Upper lobe of left lung (tissue), 6 donors: ENCODE data around the gene FCHO1. TPM values are rescaled to one million over a fixed set of nuclear protein-coding genes. Genes with fewer than 3 reads are reported as not detected.

Experiments used
- ATAC-seq, 2 donors: fragments of 200-7000 bp; cut with Tn5 transposase; one replicate each; pipeline ENCODE4 v1.9.1; 2022; ENCODE audit warnings: mild to moderate bottlenecking in 2 of 2, moderate library complexity in 2 of 2; ENCODE audit not compliant: low FRiP score in 2 of 2
- DNase-seq, 2 donors: peaks; one replicate each; pipeline ENCODE4 v3.0.0-alpha.2; 2019 to 2020
- H3K27ac ChIP-seq, 4 donors: fragments of 200-600 bp; sonication (generic); one replicate each; pipeline ENCODE4 v1.5.1; 2016 to 2019
- H3K27me3 ChIP-seq, 4 donors: fragments of 200-600 bp; sonication (generic); one replicate each; pipeline ENCODE4 v1.5.1; 2017 to 2019
- H3K36me3 ChIP-seq, 4 donors: fragments of 200-600 bp; sonication (generic); one replicate each; pipeline ENCODE4 v1.5.1; 2016 to 2019
- H3K4me1 ChIP-seq, 4 donors: fragments of 200-600 bp; sonication (generic); one replicate each; pipeline ENCODE4 v1.5.1; 2018 to 2019
- H3K4me3 ChIP-seq, 4 donors: fragments of 200-600 bp; sonication (generic); one replicate each; pipeline ENCODE4 v1.5.1; 2017 to 2019; ENCODE audit warnings: mild to moderate bottlenecking in 2 of 4, moderate library complexity in 1 of 4
- H3K9me3 ChIP-seq, 4 donors: fragments of 200-600 bp; sonication (generic); one replicate each; pipeline ENCODE4 v1.5.1; 2018 to 2019
- EP300 ChIP-seq, 4 donors: sonication (generic); formaldehyde crosslinking; IDR thresholded peaks; one replicate each; pipeline ENCODE4 v1.5.1; 2017; ENCODE audit warnings: antibody characterized with exemption in 4 of 4, control low read depth in 2 of 4
- POLR2A ChIP-seq, 4 donors: fragments of 450-650 bp; IDR thresholded peaks; one replicate each; pipeline ENCODE4 v1.5.1; 2016 to 2017; ENCODE audit warnings: antibody characterized with exemption in 4 of 4, mild to moderate bottlenecking in 2 of 4
- POLR2AphosphoS5 ChIP-seq, 2 donors: sonication (generic); formaldehyde crosslinking; IDR thresholded peaks; one replicate each; pipeline ENCODE4 v1.5.1; 2017; ENCODE audit warnings: antibody characterized with exemption in 2 of 2
- WGBS, 2 donors: methylation state at CpG; one replicate each; pipeline ENCODE4 v1.1.5; 2017 to 2018; 5-methylcytosine and 5-hydroxymethylcytosine counted together
- total RNA-seq, 6 donors: library from RNA; depleted of rRNA in 4 of 6; stranded (reverse); fragments of >200 nt in 4 of 6; gene quantifications; one replicate each; pipeline versions ENCODE4 v1.1.0 to v1.2.1, GENCODE V29; 2016 to 2021
- TF ChIP-seq, protein P1 (sequence below), 6 experiments: fragments of 450-650 bp in 4 of 6; fragments of 200-600 bp in 2 of 6; sonication (generic) in 2 of 6; IDR thresholded peaks; one replicate each; pipeline ENCODE4 v1.5.1; 2016 to 2019; ENCODE audit warnings: antibody characterized with exemption in 6 of 6
- donor health status: DM: no; HTN: no; CAD: no; lungs with moderate emphysema.
- donor health status: DM: no; HTN: yes; CAD: no; lungs with severe emphysema.

The FCHO1 gene
- total RNA-seq, 6 donors from 2014 or later: 1.9 to 19.9 (median 8.7) TPM

DNA sequence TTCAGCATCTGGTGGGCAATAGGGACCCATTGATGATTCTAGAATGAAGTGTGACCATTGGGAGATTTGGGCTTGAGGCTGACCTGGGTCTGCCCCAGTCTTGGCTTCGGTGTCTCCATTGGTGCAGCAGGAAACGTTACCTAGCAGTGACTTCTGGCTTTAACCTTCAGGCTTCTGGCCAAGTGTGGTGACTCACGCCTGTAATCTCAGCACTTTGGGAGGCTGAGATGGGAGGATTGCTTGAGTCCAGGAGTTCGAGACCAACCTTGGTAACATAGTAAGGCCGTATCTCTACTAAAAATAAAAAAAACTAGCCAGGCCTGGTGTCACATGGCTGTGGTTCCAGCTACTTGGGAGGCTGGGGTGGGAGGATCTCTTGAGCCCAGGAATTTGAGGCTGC lies 7.2 kb downstream of the FCHO1 start:
- no peak for DNase-seq
- WGBS, 2 donors: 73 to 74% methylated on average over 5 of the region's 5 CpGs
- ATAC-seq: no peak
- TF ChIP-seq POLR2AphosphoS5 (IDR thresholded peaks at IDR 0.05): no peak
- TF ChIP-seq EP300 (IDR thresholded peaks at IDR 0.05): no peak
- TF ChIP-seq, protein P1, sequence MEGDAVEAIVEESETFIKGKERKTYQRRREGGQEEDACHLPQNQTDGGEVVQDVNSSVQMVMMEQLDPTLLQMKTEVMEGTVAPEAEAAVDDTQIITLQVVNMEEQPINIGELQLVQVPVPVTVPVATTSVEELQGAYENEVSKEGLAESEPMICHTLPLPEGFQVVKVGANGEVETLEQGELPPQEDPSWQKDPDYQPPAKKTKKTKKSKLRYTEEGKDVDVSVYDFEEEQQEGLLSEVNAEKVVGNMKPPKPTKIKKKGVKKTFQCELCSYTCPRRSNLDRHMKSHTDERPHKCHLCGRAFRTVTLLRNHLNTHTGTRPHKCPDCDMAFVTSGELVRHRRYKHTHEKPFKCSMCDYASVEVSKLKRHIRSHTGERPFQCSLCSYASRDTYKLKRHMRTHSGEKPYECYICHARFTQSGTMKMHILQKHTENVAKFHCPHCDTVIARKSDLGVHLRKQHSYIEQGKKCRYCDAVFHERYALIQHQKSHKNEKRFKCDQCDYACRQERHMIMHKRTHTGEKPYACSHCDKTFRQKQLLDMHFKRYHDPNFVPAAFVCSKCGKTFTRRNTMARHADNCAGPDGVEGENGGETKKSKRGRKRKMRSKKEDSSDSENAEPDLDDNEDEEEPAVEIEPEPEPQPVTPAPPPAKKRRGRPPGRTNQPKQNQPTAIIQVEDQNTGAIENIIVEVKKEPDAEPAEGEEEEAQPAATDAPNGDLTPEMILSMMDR (IDR thresholded peaks at IDR 0.05): no peak
- TF ChIP-seq POLR2A (IDR thresholded peaks at IDR 0.05): no peak
- Histone ChIP-seq H3K9me3 (no peaks in the 10 kb centered on the region), H3K4me1 (peaks cover 0 to 5% (median 2%) of the 10 kb centered on the region in 4 donors), H3K27me3 (no peaks in the 10 kb centered on the region), H3K27ac (no peak overlapping the region), H3K36me3 (no peaks in the 10 kb centered on the region), H3K4me3 (no peak overlapping the region)

DNA sequence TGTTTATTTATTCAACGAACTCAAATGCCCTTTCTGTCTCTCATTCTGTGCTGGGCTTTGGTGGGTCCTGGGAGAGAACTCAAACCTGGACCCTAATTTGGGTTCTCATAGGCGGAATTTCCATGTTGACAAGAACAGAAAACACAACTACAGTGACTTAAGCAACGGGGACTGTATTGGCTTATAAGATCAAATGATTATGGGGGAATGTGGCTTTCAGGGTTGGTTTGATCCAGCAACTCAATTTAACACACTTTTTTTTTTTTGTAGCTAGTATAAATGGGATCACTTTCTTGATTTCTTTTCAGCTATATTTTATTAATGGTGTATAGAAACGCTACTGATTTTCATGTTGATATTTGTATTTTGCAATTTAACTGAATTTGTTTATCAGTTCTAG lies 9.9 kb downstream of the FCHO1 start:
- no peak for TF ChIP-seq POLR2A (IDR thresholded peaks at IDR 0.05)
- TF ChIP-seq, protein P1 (IDR thresholded peaks at IDR 0.05): no peak
- TF ChIP-seq EP300 (IDR thresholded peaks at IDR 0.05): no peak
- no peak for TF ChIP-seq POLR2AphosphoS5 (IDR thresholded peaks at IDR 0.05)
- DNase-seq (no peak), ATAC-seq (no peak)
- Histone ChIP-seq H3K27me3 (no peaks in the 10 kb centered on the region), H3K4me3 (no peak overlapping the region), H3K36me3 (no peaks in the 10 kb centered on the region), H3K27ac (no peak overlapping the region), H3K9me3 (no peaks in the 10 kb centered on the region), H3K4me1 (peaks cover under 1 to 16% (median 3%) of the 10 kb centered on the region in 4 donors)
- 66 to 81% methylated on average over 4 of the region's 4 CpGs for WGBS, 2 donors

DNA sequence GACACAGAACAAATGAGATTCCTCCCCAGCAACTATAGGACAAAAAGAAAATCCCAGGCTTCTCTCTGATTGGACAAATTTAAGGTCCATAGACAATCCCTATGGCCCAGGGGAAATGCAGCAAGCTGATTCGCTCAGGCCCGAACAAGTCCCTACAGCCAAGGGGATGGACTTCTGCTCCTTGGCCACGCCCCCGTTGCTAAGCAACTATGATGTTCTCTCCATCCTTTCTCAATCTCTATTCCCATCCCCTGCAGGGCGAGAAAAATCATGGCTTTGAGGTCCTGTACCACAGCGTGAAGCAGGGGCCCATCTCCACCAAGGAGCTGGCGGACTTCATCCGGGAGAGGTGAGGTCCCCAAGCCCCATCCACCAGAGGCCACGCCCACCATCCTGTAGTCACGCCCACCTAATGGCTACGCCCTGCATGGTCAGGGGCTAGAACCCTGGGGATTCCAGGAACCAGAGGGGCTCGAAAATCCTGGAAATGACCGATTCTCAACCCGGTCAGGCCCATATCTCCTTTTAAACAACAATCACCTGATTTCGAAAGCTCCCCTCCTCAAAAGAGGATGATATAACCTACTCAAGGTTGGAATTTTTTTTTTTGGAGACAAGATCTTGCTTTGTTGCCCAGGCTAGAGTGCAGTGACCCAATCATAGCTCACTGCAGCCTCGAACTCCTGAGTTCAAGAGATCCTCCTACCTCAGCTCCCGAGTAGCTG lies 11.4 kb downstream of the FCHO1 start:
- no peak for ATAC-seq
- 65 to 68% methylated on average over 17 of the region's 17 CpGs for WGBS, 2 donors
- TF ChIP-seq, protein P1 (IDR thresholded peaks at IDR 0.05): no peak
- no peak for TF ChIP-seq EP300 (IDR thresholded peaks at IDR 0.05)
- TF ChIP-seq POLR2AphosphoS5 (IDR thresholded peaks at IDR 0.05): no peak
- no peak for TF ChIP-seq POLR2A (IDR thresholded peaks at IDR 0.05)

DNA sequence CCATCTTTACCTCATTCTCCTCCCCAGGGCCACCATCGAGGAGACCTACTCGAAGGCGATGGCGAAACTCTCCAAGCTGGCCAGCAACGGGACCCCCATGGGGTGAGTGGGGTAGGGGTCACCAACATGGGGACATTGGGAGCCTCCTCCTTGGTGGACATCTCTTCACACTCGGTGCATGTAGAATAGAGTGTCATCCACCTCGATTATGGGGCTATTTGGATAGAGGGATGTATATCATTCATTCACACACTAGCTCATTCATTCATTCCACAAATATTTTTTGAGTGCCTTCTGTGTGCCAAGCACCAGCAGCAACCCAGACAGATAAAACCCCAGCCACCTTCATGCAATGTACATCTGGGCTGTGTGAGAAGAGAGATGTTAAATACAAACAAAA lies 13.1 kb downstream of the FCHO1 start:
- Histone ChIP-seq H3K4me3 (no peak overlapping the region), H3K27ac (peak overlapping the region in 2 of 4 donors; percentile 61 to 85), H3K36me3 (no peaks in the 10 kb centered on the region), H3K27me3 (no peaks in the 10 kb centered on the region), H3K4me1 (peaks cover 7 to 20% (median 9%) of the 10 kb centered on the region in 4 donors), H3K9me3 (no peaks in the 10 kb centered on the region)
- DNase-seq (no peak), ATAC-seq (no peak)
- WGBS, 2 donors: 86 to 94% methylated on average over 7 of the region's 7 CpGs
- no peak for TF ChIP-seq EP300 (IDR thresholded peaks at IDR 0.05)
- TF ChIP-seq, protein P1 (IDR thresholded peaks at IDR 0.05): no peak
- no peak for TF ChIP-seq POLR2AphosphoS5 (IDR thresholded peaks at IDR 0.05)
- no peak for TF ChIP-seq POLR2A (IDR thresholded peaks at IDR 0.05)

More for the DNA sequence above, 11.4 kb downstream of the FCHO1 start:
- H3K4me3 ChIP-seq: no peak overlapping the region
- no peaks in the 10 kb centered on the region for H3K27me3 ChIP-seq
- no peak for DNase-seq
- H3K4me1 ChIP-seq: peaks cover 7 to 20% (median 9%) of the 10 kb centered on the region in 4 donors
- no peak overlapping the region for H3K27ac ChIP-seq
- no peaks in the 10 kb centered on the region for H3K36me3 ChIP-seq
- H3K9me3 ChIP-seq: no peaks in the 10 kb centered on the region
